GM21381 (cell line): ENCODE data around the gene TLCD4.
"Not testable (repeated sequence)": the region's sequence is repeated elsewhere in the genome, so short reads cannot be mapped to it uniquely, and the experiment has no call there.

Source experiments
- ATAC-seq: cut with Tn5 transposase; IDR thresholded peaks from one replicate; pipeline ENCODE4 v1.9.1; 2021; ENCODE audit warnings: mild to moderate bottlenecking, moderate library complexity; ENCODE audit not compliant: unreplicated experiment

The TLCD4 gene, protein sequence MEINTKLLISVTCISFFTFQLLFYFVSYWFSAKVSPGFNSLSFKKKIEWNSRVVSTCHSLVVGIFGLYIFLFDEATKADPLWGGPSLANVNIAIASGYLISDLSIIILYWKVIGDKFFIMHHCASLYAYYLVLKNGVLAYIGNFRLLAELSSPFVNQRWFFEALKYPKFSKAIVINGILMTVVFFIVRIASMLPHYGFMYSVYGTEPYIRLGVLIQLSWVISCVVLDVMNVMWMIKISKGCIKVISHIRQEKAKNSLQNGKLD

DNA sequence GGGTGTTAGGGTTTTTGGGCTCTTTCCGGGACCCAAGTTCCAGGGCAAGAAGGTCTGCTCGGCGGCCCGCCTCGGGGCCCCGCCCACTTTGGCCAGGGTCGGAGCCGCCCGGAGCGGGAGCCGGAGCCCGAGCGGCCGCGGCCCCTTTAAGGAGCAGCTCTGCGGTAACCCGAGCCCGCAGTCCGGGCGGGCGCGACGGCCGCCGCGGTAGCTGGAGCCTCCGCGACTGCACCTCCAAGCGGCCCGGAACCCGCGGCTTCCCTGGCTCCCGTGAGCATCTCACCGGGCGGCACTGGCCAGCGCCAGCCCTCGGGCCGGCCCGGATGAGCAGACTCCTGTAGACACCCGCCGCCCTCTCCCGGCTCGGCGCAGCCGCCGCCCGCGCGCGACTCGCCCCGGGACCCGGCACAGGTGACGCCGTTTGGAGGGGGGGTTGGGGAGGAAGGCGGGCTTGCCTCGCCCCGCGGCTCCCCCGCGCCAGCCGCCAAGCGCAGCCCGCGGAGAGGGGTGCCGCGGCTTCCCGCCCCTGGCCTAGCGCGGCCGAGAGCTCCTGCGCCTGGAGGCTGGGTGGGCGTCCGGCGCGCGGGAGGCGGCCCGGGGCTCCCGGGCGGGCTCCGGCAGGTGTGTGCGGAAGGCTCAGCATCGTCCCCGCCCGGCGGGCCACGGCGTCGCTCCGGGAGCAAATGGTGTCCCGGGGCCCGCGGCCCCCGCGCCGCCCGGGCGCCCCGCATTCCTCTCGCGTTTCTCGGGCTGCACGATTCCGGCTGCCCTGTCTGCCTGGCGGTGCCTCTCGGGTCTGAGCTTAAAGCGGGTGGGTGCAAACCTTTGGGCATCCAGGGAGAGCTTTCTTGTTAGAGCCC is at the start of gene TLCD4:
TLCD4 (plus strand) TSS at position 149 of the 860 bp plus-strand sequence. CDS start 26,547 bp downstream, outside the sequence.
- ATAC-seq, result peak; percentile 60

DNA sequence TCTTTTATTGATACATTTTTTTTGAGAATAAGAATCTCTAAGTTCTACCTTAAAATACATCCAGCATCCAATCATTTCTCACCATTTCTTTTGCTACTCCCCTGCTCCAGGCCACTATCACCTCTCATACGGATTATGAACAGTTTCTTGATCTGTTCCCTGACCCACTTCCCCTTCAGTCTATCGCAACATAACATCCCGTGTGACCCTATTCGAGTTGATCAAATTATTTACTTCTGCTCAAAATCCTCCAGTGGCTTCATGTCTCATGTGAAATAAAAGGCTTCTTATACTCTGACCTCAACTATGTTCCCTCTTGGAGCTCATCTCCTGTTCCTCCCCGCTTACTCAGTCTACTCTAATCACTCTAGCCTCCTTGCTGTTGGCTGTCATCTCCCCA is 49.6 kb upstream of the TLCD4 start:
- no peak for ATAC-seq

DNA sequence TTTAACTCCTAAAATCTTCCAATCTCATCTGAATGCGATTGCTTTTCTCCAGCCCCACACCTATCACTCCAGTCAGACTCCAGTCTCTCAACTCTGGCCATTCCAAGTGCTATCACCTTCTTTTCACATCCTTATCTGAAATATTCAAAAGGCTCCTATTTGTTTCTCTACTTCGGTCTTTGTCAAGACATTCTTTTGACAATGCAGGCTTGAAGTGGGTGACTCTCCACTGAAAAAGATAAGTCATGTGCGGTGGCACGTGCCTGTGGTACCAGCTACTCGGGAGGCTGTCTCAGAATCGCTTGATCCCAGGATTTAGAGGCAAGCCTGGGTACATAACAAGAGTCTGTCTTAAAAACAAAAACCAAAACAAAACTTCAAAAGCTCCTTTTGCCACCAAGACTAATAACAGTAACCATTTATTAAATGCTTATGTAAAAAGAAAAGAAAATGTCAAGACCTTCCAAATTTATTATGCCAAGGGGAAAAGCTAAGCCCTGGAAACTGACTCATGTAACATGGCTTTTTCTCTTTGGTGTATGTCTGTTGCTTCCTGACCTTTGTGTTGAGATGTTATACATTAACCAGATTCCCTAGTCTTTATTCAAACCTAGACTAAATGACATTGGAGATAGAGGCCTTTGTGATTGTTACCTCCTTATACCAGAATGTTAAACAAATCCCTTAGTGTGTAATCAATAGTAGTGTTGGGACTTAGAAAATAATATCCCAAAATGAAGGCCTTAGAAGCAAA is 48.0 kb upstream of the TLCD4 start:
- no peak for ATAC-seq

DNA sequence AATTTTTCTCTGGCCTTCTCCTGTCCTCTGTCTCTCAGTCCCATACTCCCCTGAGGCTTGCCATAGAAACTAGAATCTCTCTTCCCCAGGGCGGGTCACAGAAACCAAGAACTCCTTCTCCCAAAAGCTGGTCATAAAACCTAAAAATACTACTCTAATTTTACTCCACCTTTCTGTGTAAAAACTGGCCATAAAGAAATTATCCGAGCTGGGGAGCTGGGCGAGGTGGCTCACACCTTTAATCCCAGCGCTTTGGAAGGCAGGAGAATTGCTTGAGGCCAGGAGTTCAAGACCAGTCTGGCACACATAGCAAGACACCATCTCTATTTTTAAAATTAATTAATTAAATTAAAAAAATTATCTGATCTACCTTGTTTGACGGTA is 47.5 kb upstream of the TLCD4 start:
- ATAC-seq, result no peak

DNA sequence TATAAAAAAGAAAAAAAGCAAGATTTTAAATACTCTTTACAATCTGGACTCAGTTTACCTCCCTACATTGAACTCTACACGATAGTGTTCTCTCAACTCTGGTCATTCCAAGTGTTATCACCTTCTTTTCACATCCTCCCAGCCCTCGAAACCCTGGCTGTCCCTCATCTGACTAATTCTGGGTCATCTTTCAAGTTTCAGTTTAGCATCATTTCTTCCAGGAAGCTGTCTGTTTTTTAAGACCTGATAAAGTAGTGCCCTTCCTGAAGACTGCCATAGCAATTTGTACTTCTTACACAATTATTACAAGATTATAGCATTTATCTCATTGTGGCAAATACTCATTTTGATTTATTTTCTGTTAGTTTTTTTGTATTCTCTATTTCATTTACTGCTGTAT is 45.6 kb upstream of the TLCD4 start:
- no peak for ATAC-seq

DNA sequence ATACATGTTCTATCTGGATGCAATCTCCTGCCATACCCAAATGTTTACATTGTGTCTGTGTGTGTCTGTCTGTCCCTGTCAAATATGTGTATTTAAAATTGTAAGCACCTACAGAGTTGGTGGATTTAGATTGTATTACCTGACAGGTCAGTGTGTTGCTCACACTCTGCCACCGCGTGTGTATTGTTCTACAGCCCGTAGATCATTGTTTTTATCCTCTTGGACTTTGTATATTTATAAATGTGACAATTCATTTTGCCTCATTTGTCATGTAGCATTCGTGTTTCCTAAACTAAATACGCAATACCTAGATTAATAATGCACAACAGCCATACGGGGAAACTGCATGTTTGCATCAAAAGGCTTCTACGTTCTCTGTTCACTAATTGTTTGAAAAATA is 45.0 kb upstream of the TLCD4 start:
- peak; percentile 2 for ATAC-seq

DNA sequence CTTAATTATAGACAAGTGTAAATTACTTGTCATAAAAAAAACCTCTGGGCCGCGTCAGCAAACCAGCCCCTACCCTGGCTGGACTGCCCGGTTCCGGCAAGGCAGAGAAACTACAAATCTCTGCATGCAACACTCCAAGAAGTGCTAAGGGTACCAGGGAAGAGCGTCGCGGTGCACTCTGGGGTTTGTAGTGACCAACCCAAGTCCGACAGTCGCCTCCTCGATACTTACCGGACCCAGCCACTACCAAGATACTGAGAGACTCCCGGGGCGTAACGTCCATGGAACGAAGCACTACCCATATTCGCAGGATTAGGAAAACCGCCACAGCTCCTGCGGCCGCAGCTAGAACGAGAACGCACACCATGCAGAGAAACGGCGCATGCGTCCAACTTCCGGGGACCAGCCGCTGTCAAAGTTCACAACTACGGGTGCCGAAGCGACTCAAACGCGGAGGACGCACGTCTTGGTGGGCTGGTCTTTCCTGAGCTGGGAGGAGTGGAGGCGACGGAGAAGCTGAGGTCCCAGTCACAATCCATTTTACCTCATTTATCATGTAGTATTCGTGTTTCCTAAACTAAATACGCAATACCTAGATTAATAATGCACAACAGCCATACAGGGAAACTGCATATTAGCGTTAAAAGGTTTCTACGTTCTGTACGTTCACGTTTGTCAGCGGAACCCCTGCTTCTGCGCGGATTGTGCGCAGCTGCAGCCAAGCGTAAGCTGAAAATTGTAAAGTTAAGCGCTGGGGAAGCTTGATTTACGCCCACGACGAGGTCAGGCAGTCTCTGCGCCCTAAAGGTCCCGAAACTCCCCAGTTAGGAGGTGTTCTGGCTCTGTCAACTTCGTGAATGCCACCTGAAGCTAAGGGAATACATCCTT is 44.4 kb upstream of the TLCD4 start, which contains the start of gene ALG14:
ALG14 (minus strand) TSS at position 420 of the 888 bp plus-strand sequence; CDS start at position 367, 53 bp downstream.
- peak; percentile 98 for ATAC-seq

DNA sequence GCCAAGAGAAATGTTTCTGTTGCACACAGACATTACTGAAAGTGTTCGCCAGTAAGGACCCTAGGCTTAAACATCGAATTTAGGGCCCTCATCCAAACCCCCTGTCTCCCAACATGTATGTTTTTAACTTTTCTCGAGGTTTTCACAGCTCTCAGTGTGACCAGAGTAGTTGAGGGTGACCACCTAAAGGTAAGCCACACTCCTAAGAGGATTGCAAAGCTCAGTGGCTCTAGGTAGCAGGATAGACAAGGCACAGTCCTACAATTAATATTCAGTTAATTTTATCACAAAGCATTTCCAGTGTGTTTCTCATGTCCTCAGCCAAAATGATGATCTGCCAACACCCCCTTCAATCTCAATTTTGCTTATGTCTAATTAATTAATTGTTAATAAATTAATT is 43.7 kb upstream of the TLCD4 start:
- no peak for ATAC-seq

DNA sequence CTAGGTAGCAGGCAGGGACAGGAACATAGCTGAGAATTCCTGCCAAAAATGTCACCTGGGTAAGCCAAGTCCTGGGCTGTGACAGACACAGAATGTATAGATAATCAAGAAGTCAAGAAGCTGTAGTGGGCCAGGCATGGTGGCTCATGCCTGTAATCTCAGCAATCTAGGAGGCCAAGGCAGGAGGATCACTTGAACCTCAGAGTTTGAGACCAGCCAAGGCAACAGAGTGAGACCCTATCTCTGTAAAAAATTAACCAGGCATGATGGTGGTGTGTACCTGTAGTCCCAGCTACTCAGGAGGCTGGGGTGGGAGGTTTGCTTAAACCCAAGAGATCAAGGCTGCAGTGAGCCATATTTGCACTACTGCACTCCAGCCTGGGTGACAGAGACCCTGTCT is 41.1 kb upstream of the TLCD4 start:
- ATAC-seq, result no peak

DNA sequence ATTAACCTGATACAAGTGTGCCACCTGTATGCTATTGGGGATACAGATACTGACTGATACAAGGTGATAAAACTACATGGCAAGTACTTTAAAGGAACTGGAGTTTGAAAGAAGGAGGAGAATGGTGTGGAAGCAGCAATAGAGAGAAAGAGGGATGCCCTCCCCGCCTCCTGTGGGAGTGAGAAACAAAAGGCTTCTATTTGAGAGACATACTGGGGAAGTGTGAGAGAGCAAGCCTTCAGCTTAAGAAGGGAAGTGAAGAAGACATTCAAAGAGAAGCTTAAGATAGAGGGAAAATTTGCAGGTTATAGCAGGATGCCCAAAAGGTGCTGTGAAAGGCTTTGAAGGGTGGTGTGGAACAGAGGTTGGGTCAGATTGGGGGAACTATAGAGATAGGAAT is 36.7 kb upstream of the TLCD4 start:
- no peak for ATAC-seq

DNA sequence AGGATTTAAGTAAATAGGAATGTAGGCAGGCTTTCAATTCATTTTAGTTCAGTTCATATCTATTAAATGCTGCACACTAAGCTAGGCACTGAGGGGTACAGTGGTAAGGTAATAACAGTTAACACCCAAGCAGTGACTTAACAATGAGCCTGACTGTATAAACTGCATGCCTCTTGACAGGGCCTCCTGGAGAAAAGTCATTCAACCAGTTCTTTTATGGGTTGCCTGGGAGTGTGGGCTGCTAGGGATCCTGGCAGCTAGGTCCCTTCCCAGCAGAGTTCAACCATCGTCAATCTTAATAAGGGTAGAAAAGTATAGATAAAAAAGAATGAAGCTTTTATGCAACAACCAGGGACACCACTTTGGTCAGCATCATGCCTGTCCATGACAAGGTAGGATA is 36.3 kb upstream of the TLCD4 start:
- no peak for ATAC-seq

DNA sequence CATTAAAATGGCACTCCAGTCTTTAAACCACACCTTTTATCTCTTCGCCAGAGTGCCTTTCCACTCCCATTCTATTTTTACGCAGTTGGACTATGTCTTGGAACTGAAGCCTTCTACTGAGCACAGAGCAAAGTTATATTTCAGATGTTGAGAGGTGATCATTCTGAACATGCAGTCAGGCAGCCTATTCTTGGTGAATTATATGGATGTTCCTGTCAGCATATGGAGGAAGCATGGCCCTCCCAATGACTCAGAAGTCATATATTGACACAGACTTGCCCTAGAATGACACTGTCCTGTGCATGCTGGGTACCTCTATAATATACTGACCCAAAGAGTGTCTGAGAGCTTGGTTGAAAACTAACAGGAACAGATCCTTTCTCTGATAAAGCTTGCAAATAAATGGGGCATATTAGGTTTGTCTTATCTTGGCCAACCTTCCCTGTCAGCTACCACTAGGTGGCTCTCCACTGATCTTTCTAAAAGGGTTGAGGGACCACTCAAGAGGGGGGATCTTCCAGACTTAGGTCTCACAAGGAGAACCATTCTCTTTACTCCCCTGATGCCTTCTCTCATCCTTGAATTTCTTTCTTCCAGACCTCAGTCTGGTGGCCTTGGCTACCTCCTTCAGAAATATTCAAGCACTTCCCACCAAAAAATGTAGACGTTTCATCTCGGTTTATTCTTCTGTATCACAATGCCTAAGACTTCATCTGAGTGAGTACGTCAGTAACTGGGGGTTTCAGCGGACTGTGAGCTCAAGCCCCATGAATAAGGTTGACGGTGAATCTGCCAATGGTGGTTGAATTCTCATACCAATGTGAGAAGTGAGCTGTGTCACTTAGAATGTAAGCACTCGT is 32.6 kb upstream of the TLCD4 start:
- ATAC-seq, result peak; percentile 82

DNA sequence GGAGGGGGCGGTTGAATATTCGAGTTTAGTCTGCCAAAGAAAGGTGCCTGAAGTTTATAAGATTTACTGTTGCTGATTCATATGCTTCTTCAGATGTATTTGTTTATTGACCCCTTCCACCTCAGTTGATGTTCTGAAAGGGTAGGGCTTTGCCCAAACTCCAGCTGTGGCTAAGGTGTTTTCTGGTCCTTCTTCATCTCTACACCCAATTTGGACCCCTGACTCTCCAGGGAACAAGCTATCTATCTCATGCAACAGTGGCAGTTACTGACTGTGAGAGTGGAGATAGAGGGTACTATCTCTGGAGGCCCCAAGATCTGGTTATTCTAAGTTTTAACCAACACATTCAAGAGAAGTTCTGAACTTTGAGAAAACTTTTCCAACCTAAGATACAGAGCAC is 31.8 kb upstream of the TLCD4 start:
- ATAC-seq, result no peak

DNA sequence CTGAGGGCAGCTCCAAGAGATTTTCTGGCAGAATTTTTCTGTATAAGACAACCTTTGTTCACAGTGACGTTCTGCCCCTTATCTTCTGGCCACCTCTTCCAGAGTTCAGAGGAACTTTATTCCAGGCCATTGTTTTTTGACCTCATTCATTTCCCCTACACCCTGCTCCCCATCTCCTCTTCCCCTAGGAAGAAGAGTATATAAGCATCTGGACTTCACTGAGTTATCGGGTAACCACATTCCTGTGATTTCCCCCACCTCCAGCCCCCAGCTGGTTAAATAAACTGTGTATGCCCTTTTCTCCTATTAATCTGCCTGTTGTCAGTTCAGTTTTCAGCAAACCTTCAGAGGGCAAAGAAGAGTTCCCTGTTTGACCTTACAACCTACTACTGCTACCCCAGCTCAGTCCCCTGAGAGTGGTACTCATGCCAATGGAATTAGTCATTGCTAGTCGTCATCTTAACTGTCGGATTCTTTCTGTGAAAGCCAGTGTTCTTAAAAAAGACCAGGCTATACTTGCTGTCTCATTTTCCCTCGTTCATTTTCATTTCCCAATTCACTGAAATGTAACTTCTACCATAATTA is 30.1 kb upstream of the TLCD4 start:
- ATAC-seq, result no peak

DNA sequence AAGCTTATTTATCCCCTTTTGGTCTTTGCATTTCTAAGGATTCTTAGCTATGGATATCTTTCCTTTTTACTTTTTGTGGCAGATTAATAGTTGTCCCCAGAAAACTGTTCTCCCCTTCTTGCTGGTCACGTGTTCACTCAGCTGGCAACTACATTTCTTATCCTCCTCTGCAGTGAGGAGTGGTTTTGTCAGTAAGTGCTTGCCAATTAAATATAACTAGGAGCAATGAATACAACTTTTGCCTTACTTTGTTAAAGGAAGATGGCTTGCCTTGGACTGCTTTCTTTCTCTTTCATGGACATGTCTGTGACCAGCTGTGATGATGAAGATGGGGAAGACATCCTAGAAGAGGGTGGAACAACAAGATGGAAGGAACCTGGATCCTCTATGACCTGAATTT is 28.9 kb upstream of the TLCD4 start:
- ATAC-seq, result no peak

DNA sequence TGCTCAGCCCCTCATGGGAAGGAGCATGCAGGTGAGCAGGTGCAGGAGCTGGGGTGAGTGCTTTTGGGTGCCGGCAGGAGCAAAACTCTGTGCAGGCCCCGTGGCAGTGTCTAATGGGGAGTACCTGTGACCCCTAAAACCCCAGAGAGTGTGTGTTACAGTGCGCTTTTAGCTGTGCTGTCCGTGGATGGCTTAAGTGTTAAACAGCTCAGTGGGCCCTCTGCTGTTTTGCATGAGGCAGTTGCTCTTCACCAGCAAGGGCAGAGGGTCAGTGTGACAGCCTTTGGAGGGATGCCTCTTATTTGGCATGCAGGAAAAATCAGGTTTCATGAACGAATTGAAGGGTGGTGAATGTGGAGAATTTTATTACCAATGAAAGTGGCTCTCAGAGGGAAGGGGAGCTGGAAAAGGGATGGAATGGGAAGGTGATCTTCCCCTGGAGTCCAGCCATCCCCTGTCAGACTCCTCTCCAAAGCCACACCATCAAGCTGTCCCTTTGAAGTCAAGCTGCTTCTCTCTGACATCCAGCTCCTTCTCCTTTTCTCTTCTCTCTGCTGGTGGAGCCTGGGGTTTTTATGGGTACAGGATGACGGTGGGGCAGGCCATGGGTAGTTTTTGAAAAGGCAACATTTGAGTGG is 27.4 kb upstream of the TLCD4 start:
- ATAC-seq, result no peak

DNA sequence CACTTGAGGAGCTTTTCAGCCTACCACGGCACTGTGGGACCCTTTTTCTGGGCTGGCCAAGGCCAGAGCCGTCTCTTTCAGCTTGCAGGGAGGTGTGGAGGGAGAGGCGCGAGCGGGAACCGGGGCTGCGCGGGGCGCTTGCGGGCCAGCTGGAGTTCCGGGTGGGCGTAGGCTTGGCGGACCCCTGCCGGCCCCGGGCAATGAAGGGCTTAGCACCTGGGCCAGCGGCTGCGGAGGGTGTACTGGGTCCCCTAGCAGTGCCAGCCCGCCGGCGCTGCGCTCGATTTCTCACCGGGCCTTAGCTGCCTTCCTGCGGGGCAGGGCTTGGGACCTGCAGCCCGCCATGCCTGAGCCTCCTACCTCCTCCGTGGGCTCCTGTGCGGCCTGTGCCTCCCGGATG is 25.9 kb upstream of the TLCD4 start:
- ATAC-seq, result not testable (repeated sequence)

DNA sequence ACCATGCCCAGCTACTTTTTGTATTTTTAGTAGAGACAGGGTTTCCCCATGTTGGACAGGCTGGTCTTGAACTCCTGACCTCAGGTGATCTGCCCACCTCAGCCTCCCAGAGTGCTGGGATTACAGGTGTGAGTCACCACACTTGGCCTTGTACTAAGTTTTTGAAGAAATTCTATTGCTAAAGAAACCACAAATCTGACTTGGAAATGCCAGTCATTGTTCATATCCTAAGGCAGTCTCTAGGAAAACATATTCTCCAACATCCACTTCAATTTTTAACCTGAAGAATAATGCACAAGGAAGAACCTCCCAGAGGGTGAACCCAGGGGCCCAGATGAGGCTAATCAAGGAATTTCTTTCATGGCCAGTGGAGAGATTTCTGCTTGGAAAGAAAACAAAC is 24.3 kb upstream of the TLCD4 start:
- ATAC-seq, result not testable (repeated sequence)

DNA sequence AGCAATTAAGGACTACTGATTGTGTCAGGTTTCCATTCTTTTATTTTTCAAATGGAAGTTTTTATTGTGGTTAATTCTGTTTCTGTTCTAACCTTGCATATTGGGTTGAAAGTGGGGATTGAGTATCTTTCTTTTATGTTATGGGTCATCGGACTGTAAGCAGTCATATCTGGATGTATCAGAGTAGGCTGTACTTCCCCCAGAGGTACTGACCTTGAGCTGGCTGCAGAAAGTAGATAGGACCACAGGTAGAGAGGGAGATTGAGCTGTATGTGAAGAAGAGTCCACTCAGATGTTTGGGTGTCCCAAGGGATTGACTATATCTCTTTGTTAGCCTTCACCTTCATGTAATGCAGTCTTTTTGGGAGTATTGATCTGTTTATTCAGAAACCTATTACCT is 23.9 kb upstream of the TLCD4 start:
- no peak for ATAC-seq
